ENCODE data around the gene TNS2.

GRCh38 chr12:53036802-53037201, 13.1 kb upstream of the TNS2 start:
- TF ChIP-seq CTCF (IDR thresholded peaks at IDR 0.05; ENCODE audit: borderline replicate concordance, extremely low read depth, low read length, poor library complexity, severe bottlenecking) (no peak), EZH2 (IDR thresholded peaks at IDR 0.05; ENCODE audit: borderline replicate concordance, low read depth, low read length, severe bottlenecking) (no peak)

All from DND-41 (cell line).